NCI-H82 treated with DMSO at 0.1 percent for 48 hours (cell line): ENCODE results near the gene LY6G6F.

Experiments
- DNase-seq: peaks from one replicate; lab custom pipeline; 2025; ENCODE audit not compliant: unreplicated experiment; lab: John Stamatoyannopoulos, UW

The LY6G6F gene

DNA sequence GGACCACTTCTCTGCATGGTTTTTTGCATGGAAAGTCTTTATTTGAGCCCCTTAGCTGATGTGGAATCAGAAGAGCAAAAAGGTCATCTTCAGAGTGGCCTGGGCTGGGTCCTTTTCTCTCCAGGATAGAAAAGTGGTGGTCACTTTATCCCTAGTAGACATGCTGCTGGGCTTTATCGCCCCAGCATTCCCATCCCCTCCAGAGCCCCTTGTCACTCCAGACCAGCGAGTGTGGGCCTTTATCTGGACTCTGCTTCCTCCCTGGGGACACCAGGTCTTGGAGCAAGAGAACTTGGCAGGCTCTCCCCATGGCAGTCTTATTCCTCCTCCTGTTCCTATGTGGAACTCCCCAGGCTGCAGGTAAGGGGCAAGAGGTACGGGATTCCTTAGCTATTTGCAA is at the start of gene LY6G6F:
LY6G6F (plus strand) TSS at position 268 of the 400 bp plus-strand sequence; CDS start at position 309, 41 bp downstream.
- no peak for DNase-seq

DNA sequence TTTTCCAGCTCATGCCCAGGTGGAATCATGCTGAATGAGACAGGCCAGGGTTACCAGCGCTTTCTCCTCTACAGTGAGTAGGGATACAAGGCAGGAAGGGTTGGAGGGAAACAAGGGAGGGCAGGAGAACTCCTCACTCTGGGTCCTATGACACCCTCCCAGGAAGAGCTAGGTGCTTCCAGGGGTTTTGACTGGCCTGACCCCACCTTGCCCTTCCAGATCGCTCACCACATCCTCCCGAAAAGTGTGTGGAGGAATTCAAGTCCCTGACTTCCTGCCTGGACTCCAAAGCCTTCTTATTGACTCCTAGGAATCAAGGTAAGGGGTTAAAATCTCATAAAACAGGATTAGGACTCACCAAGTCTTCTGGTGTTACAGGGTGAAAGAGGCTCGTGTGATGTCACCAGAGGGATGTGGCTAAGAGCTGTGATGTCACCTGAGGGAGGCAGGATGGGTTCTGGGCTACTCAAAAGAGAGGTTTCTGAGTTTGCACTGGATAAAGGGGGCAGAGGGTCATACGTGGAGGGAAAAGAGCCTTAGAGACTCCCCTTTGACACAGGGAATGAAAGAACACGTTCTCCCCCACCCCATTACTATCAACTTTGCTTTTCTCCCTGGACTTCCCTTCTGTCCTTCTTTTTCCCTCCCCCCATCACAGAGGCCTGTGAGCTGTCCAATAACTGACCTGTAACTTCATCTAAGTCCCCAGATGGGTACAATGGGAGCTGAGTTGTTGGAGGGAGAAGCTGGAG is 49.1 kb upstream of the LY6G6F start:
- DNase-seq: peak; percentile 54

DNA sequence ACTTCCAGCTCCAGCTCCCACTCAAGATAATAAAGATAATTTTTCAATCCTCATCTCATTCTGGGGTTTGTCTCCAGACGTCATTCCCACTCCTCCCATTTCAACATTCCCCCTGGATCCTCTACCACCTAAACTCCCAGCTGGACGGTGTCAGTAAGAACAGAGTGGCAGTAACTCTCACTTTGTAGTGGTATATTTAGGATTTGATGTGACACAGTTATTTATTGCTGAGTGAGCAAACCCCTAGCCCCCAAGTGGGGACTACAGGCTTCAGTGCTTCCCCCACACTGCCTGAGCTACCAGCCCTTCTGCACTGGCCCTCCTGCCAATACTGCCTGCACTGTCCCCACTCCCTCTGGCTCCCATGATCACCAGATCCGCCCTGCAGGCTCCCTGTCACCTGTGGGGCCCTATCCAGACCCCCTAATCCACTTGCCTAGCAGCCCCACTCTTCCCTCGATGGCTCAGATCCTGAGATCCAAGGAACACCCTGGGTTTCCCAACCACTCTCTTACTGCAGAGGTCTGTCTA is 48.4 kb upstream of the LY6G6F start:
- no peak for DNase-seq

DNA sequence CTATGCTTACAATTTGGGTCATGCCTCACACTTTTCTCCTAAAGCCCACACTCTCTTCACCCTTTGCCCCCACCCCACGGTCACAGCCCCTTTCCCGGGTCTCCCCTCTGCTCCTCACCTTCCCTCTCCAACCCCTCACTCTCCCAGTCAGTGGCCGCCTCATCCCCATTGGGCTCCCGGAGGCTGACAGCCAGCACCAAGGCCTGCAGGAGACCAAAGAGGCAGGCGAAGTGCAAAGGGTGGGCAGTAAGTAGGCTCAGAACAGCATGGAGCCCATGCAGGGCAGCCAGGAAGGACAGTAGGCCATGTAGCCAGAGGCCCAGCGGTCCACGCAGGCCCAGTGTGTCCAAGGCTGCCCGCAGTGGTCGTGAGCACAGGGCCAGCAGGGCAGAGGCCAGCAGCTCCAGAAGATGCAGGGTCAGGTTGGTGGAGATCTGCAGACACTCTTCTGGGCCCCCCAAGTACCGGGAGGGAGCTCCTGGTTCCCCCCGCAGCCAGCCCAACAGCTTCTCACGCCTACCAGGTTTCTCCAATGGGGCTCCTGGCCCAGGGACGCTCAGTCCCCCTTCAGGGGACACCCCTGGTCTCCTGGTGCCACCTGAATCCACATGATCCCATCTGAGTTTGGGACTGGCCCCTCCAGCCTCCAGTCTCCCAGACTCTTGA is 47.5 kb upstream of the LY6G6F start:
- DNase-seq: no peak

GRCh38 chr6:31659649-31660380 is 46.9 kb upstream of the LY6G6F start:
- DNase-seq: no peak

DNA sequence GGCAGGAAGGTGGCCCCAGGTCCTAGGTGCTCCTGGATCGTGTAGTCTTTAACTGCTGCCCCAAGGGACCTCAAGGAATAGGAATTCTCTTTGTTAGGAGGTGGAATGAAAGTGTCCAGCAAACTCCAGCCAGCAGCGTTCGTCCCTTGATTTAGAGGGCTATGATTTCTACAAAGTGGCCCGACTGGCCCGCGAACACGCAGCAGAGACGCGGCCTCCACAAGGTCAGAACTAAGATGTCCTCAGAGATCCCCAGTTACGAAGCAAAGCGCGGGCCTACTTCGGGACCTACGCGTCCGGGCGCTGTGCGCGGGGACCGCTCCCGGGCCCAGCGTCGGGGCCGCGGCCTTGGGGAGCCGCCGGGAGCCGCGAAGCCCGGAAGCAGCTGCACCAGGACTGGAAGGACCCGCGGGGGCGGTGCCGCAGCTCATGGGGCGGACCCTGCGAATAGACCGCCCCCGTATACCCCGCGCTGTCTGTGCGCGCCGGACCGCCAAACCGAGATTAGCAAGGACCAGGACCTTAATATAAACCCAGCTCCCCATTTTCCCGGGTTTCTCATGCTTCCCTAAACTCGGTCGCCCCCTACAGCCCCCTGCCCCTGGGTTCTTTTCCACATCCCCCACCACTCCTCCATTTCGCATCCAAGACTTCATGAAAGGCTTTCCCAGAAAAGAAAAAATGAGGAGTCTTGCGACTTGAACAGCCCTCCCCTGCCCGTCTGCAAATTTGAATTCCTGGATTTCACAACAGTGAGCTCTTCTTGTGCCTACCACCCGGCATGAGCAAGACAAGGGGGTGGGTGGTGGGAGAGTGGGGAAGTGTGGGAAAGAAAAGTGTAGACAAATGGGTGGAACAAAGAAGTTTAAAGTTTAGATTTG is 46.0 kb upstream of the LY6G6F start, which contains the start of gene C6orf47:
C6orf47 (minus strand) TSS at position 398 of the 881 bp plus-strand sequence. CDS start 831 bp downstream, outside the sequence.
- peak; percentile 53 for DNase-seq

- DNase-seq: no peak
Measured at GRCh38 chr6:31661262-31662123, 45.2 kb upstream of the LY6G6F start.

DNA sequence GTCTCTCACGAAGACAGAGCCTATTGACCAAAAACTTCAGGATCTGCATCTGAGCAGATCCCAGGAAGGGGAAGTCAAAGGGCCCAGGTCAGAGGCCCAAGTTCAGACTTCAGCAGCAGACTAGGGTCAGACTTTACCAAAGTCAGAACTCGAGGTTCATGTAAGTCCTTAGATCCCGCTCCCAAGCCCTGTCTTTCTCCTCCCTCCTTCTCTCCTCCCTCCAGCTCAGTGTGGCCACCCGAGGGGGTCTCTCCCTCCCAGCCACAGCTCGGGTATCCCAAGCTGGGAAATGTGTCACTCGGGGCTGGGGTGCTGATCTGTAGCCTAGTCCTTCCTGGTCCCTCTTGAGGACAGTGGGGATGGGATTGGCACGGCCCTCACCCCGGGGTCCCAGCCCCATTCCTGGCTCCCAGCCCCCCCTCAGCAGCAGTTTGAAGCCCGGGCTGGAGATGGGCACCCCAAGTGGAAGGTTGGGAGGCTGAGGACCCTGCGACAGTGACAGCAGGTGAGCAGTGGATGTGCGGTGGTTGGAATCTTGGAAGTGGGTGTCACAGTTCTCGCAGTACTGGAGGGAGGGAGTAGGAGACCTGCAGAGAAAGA is 44.4 kb upstream of the LY6G6F start:
- no peak for DNase-seq

DNA sequence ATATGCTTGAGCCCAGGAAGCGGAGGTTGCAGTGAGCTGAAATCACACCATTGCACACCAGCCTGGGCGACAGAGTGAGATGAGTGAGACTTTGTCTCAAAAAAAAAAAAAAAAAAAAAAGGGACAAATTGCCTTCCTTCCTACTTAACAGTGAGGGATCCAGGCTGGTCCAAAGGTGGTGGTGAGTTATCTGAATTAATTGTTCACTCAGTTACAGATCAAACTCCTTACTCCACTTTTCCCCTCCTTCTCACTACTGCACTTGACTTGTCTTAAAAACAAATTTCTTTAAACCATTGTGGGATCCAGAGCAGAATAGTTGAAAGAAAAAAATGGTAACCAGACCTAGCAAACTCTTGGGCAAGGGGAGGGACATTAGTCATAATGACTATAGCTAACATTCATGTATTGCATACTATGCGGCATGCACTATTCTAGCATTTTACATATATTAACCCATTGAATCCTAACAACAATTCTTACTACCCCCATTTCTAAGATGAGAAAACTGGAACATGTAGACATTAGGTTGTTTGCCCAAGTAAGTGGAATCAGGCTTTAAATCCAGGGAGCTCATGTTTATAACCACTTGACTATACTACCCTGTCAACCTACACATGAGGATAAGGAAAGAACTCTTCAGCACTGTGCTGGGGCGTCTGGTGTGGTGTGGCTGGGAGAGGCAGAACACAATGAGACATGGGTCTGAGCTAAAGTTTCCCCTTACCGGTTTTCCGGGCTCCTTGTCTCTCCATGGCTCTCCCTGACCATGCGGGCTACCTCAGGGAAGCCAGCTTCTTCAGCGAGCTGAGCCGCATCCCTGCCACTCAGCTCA is 43.3 kb upstream of the LY6G6F start:
- no peak for DNase-seq

GRCh38 chr6:31663961-31664789 is 42.5 kb upstream of the LY6G6F start:
- DNase-seq: peak; percentile 5

- DNase-seq: peak; percentile 79
Measured at GRCh38 chr6:31664790-31665500, 41.7 kb upstream of the LY6G6F start, which contains the start of gene GPANK1. GPANK1 (minus strand) TSS chr6:31664997; CDS start chr6:31664478, 519 bp downstream.

- DNase-seq: peak; percentile 99
Measured at GRCh38 chr6:31665501-31666336, 40.9 kb upstream of the LY6G6F start, which contains the start of gene CSNK2B. CSNK2B (plus strand) TSS chr6:31666080; CDS start chr6:31666832, 752 bp downstream.

DNA sequence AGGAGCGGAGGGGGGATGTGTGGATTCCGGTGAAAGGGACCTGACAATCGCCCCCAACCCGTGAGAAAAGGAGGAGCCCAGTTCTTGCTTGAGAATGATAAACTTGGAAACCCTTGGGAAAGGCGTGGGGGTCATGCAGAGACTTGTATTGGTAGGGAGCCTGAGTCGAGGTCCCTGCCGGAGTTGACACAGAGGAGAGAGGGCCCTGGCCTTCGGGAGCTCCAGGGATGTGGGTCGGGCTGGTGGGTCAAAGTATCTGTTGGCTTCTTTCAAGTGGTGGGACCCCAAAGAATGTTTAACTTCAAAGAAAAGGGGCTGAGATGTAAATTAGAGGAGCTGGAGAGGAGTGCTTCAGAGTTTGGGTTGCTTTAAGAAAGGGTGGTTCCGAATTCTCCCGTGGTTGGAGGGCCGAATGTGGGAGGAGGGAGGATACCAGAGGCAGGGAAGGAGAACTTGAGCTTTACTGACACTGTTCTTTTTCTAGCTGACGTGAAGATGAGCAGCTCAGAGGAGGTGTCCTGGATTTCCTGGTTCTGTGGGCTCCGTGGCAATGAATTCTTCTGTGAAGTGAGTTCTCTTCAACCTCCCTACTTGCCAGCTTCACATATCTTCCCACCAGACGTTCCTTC is 40.2 kb upstream of the LY6G6F start:
- DNase-seq: no peak

GRCh38 chr6:31669676-31670075 is 37.0 kb upstream of the LY6G6F start, which contains the start of gene LY6G5B:
LY6G5B (plus strand) TSS chr6:31669976; CDS start chr6:31670951, 975 bp downstream.
- DNase-seq: no peak

DNA sequence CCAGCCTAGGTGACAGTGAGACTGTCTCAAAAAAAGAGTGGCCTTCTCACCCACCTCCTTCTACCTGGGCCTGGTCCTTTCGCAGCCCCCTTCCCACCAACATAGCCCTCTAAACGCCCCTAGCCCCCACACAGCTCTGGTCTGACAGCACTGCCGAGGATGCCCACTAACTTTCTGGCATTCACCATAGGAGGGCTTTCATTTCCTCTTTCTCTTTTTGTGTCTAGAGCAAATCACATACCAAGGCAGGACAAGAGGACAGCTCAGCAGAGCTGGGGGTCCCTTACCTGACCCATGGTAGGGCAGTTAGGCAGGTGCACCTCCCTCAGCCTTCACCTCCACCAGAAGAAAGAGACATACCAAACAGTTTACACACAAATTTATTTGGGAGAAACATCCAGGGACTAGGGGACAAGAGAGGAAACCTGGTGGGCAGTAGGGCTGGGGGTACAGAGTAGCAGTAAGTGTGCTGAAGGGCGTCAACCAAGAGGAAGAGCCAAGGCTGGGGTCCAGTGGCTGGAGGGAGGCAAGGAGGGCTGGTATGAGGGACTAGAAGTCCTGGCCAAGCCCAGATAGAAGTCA is 30.3 kb upstream of the LY6G6F start:
- DNase-seq: no peak
